GM21737 (cell line): Measurements from ENCODE around the gene AFMID.
A peak's percentile ranks its signal among the peaks of the same experiment; 100 is the strongest.

Source experiments
- ATAC-seq: cut with Tn5 transposase; IDR thresholded peaks from one replicate; pipeline ENCODE4 v1.9.1; 2021; ENCODE audit warnings: mild to moderate bottlenecking, moderate library complexity; ENCODE audit not compliant: unreplicated experiment

The AFMID gene

GRCh38 chr17:78236362-78237127 lies 49.4 kb downstream of the AFMID start:
- no peak for ATAC-seq

- no peak for ATAC-seq
These were observed 50.3 kb downstream of the AFMID start for GRCh38 chr17:78237401-78238012.

GRCh38 chr17:78238823-78239488 lies 51.8 kb downstream of the AFMID start:
- no peak for ATAC-seq

- ATAC-seq, result no peak
These were observed 52.3 kb downstream of the AFMID start for GRCh38 chr17:78239489-78239931.

GRCh38 chr17:78240012-78240655 lies 53.0 kb downstream of the AFMID start:
- ATAC-seq, result no peak

GRCh38 chr17:78240839-78241238 lies 53.7 kb downstream of the AFMID start:
- no peak for ATAC-seq

GRCh38 chr17:78241277-78242023 lies 54.3 kb downstream of the AFMID start:
- no peak for ATAC-seq

- ATAC-seq, result no peak
These were observed 55.0 kb downstream of the AFMID start for GRCh38 chr17:78242024-78242742.

- no peak for ATAC-seq
These were observed 60.1 kb downstream of the AFMID start for GRCh38 chr17:78247304-78247703.

GRCh38 chr17:78248051-78248914 lies 61.1 kb downstream of the AFMID start:
- ATAC-seq, result no peak

GRCh38 chr17:78249074-78249817 lies 62.1 kb downstream of the AFMID start:
- no peak for ATAC-seq

GRCh38 chr17:78249818-78250806 lies 63.0 kb downstream of the AFMID start:
- ATAC-seq, result no peak

GRCh38 chr17:78250891-78251772 lies 64.0 kb downstream of the AFMID start:
- ATAC-seq, result peak; percentile 54

- ATAC-seq, result no peak
These were observed 64.6 kb downstream of the AFMID start for GRCh38 chr17:78251773-78252103.

GRCh38 chr17:78252111-78252634 lies 65.0 kb downstream of the AFMID start:
- no peak for ATAC-seq
